Stimulated activated CD8-positive, alpha-beta memory T cell treated with anti-CD3 and anti-CD28 coated beads, Interleukin-4, amount 100 ng/mL, for 48 hours (primary cell): ENCODE data around the gene RRP12.

Experiments used
- DNase-seq: peaks from one replicate; pipeline ENCODE4 v3.0.0-alpha.2; 2020

The RRP12 gene

DNA sequence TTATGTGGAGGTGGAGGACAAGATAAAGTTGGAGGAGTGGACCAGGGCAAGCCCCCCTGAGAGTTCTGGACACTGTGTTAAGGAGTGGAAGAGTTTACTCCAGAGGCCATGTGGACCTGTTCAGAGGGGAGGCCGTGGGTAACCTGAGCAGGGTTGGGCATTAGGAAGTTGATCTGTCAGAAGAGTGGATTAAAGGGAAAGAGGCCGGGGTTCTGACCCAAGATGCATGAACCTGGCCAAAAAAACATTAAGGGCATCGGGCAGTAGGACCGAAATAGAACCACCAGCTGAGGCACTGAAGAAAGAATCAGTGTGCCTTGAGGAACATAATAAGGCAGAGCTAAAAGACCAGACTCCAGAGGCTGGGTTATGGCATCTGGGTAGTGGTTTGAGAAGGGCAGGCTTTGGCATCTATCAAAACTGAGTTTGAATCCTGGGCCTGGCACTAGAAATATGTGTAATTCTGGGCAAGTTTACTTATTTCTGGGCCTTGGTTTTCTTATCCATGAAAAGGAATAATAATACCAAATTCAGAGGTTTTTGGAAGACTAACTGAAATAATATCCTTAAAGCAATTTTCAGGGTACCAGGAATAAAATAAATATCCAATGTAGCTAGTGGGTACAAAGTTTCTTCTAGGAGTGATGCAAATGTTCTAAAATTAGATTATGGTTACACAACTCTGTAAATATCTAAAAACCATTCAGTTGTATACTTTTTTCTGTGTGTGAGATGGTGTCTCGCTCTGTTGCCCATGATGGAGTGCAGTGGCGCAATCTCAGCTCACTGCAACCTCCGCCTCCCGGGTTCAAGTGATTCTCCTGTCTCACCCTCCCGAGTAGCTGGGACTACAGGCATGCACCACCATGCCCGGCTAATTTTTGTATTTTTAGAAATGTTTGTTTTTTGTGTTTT is 93.0 kb downstream of the RRP12 start:
- no peak for DNase-seq

DNA sequence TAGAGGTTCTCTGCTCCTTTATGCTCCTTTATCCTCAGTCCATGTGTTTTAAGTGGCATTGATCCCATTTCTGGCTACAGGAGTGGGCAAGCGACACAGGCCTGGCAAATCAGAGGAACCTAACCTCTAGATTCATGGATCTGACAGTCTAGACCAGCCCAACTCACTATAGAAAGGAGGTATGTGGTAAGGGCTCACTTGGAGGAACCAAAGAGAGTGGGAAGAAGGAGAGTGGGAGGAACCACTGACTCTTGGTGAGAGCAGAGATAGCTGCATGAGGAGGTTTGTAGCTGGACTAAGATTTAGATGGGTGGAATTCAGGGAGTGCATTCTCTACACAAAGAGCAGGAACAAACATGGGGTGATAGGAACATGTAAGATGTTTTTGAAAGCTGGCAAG is 93.7 kb downstream of the RRP12 start:
- no peak for DNase-seq
